ACHN (cell line): ENCODE results near the gene SLC39A9.

Source experiments
- DNase-seq: peaks from one replicate; pipeline ENCODE4 v3.0.0-alpha.2; 2015
- in situ Hi-C: cut with HindIII; loops from 2 replicates; pipeline ENCODE4 v1.10.0; 2017; ENCODE audit warnings: low sequenced_read_pairs, low pct_ligation_motif_present, low pct_unique_long_range_greater_than_20kb

The SLC39A9 gene, protein sequence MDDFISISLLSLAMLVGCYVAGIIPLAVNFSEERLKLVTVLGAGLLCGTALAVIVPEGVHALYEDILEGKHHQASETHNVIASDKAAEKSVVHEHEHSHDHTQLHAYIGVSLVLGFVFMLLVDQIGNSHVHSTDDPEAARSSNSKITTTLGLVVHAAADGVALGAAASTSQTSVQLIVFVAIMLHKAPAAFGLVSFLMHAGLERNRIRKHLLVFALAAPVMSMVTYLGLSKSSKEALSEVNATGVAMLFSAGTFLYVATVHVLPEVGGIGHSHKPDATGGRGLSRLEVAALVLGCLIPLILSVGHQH

DNA sequence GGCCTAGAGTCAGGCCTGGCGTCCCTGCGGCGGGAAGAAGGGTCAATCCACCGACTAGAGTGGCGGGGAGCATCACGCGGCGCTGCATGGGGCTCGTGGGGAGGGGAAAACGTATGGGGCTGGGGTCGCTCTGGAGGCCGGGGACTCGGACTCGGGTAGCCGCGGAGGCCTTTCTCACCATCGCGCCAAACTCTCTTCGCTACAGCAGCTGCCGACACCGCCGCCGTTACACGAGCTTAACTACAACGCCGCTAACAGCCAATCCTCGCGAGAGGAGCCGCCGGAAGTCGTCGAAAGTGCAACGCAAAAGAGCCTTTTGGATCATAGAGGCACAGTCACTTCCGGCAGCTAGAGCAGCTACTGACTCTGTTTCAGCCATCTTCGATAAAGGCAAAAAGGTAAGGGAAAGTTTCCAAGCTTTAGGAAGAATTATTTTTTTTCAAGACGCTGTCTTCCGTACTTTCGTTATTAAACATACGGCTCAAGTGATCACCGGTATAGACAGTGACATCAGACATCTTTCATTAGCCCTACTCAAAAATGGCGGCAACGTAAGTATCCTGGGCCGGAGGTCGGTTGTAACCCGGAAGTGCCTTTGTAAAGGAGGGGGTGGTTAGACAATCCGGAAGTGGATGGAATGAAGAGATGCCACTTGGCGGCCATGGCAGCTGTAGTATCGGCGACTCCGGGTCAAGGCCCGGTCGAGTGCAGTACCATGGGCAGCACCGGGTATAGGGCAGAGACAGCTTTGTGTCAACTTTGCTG, at the start of gene SLC39A9, which contains the start of gene ERH:
SLC39A9 (plus strand) TSS at position 640 of the 765 bp plus-strand sequence. CDS start 678 bp downstream, outside the sequence.
ERH (minus strand) TSS at position 247 of the 765 bp plus-strand sequence; CDS start at position 181, 66 bp downstream.
- peak; percentile 96 for DNase-seq
- in situ Hi-C loops, result no loop called here

DNA sequence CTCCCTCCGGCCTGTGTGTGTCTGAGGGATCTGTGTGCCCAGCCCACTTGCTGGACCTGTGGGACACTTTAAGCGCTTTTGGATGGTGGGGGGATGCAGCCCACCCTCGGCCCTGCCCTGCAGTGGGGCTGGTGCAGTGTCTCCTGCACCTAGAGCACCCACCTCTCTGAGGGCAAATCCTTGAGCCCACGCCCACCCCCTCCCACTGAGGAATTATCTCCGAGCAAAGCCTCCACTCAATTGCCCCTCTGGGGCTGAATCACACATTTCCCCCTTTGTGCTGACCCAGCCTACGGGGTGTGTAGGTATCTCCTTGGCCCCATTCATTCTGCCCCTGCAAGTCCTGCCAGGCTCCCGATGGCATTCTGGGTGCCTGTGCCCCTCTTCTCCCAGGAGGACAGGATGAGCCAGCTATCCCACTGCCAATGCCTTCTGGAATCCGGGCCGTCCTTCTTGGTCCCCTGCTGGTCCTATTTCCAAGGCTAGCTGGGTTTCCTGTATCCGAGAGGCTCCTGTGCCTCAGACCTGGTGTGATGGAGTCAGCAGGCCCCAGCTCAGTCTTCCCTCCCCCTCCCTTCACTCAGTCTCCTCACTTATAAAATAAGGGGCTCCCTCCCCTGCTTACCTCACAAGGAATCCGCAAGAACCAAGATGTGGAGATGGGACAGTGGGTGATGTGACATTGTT, 49.3 kb upstream of the SLC39A9 start:
- in situ Hi-C loops, result no loop called here
- DNase-seq, result no peak

DNA sequence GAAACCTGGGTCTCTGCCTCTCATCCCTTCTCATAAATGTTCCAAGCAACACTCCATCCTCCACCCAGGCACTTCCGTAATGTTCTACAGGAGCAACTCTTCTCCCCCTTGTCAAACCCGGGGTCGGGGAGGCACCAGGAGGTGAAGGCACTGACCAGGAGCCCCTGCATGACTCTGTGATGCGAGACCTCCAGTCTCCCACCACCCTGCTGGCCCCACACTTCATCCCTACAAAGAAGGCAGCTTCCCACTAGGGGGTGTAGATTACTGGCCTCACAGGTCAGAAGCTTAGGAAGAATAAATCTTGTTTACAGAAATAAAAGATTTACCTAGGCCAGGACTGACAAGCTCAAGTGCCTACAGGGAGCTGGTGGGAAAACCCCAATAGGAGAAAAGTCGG, 47.6 kb upstream of the SLC39A9 start:
- DNase-seq, result no peak
- in situ Hi-C loops, result no loop called here

DNA sequence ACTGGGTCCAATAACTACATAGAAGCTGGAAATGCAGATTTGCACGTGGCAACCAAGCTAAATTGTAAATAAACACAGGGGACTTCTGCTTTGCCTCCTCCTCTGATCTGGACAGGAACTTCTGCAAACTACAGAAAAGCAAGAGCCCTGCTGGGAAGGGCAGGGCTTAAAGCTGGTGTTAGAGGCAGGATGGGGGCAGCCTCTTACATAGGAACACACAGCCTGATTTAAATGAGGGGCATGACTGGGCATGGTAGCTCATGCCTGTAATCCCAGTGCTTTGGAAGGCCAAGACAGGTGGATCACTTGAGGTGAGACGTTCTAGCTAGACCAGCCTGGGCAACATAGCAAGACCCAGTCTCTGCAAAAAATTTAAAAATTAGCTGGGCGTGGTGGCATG, 47.1 kb upstream of the SLC39A9 start:
- no peak for DNase-seq
- in situ Hi-C loops, result no loop called here

- no peak for DNase-seq
- in situ Hi-C loops, result no loop called here
Measured at GRCh38 chr14:69351911-69352310, 46.6 kb upstream of the SLC39A9 start.

DNA sequence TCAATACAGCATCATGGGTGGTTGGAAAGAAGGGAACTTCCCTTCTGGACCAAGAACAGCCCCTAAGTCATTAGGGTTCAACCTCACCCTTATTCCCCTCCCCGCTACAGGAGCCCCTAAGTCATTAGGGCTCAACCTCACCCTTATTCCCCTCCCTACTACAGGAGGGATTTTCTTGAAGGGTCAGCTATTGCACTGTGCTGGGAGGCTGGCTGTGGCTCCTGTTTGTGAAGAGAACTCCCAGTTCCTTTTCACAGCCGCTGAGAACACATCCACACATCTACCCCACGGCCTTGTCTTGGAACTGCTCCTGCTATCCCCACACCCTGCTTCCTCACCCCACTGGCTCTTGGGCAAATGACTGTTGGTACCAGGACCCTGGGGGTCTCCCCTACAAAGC, 45.3 kb upstream of the SLC39A9 start:
- no peak for DNase-seq
- in situ Hi-C loops, result no loop called here

DNA sequence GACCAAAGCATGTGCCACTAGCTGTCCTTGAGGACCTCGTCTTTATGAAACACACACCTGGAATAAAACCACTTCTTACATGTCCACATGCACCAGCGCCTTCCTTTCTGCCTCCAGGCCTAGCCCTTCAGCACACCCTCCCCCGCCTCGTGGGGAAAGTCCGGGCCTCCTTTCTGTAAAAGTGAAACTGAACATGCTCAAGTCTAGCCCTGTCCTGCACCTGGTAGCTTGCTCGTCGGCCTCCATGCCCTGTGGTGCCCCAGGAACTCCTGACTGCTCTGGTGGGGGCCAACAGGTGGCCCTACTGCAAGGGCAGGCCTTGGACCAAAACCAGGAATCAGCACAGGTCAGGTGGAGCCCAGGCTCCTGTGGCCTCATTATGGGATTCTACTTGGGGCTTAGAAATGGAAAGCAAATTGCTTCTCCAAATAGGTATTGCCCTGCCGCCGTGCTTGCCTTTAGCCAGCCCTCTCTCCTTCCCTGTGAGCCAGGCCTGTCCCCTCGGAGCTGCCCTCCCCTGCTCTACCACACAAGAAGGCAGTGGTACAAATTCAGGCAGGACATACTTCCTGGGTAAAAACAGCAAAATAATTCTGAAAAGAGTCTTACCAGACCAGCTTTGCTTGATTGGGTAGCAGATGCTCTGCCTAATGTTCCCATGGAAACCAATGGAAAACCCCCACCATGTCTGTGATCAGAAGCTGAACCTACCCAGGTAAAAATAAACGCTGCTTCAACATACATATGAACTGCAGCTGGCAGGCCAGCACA, 43.9 kb upstream of the SLC39A9 start:
- in situ Hi-C loops, result no loop called here
- DNase-seq, result no peak

- in situ Hi-C loops, result no loop called here
- no peak for DNase-seq
Measured at GRCh38 chr14:69355154-69355597, 43.3 kb upstream of the SLC39A9 start.

DNA sequence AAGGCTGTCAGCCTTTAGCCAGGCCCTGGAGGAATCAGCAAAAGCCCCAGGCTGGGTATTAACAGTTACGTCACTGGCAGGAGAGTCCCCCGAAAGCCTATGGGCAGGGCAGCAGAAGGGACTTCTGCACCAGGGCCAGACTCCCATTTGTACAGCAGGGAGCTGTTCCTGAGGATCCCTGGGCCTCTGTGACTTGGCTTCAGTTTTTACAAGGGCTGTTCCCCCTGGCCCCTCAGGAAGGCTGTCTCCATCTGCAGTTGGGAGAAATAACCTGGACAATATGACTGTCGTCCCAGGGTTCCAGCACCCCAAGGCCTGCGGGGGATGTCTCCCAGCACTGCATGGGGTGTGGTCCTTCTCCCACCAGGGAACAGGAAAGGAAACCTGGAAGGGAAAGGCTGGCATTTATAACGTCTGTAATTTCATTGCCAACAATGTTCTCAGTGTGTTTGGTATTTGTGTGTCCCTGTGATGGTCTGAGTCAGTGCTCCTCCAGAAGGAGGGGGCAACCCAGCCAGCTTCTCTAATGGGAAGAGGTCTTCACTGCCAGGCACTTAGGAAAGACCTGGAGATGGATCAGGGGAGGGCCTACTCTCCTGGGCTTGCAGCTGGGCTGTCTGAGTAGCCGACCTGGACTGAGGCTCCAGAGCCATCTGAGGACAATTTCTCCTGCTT, 42.7 kb upstream of the SLC39A9 start:
- in situ Hi-C loops, result no loop called here
- DNase-seq, result peak; percentile 4

- no peak for DNase-seq
- in situ Hi-C loops, result no loop called here
Measured at GRCh38 chr14:69356903-69357543, 41.5 kb upstream of the SLC39A9 start.

- DNase-seq, result no peak
- in situ Hi-C loops, result no loop called here
Measured at GRCh38 chr14:69357544-69358200, 40.8 kb upstream of the SLC39A9 start.

DNA sequence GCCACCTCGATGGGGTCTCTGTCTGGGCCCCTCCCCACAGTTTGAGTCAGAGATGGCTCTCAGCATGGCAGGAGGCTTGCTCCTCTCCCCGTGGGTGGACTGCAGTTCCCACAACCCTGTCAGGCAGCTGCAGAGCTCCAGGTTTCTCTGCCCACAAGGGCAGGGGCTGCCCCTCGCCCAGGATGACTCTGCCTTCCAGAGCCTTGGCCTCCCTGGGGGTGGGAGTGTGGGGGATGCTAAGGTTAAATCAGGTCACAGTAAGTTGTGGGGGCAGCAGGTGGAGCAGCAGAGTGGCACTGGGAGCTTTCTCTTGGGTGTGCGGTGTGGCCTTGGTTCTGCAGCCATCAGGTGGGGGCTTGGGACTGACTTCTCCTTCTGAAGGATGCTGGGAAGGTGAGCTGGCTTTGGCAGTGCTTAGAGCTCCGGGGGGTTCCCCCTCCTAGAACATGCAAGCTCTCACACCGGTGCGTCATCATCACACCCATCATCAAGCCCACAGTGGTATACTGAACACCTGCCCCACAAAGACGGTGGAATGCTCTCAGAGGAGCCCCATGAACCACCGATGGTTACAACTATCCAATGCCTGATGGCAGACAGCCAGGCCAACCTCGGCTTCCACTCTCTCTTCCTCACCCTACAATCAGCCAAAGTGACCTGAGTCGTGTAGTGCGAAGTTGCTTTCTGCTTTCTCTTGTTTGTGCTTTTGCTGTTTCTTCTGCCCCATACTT, 40.1 kb upstream of the SLC39A9 start:
- in situ Hi-C loops, result no loop called here
- DNase-seq, result no peak

DNA sequence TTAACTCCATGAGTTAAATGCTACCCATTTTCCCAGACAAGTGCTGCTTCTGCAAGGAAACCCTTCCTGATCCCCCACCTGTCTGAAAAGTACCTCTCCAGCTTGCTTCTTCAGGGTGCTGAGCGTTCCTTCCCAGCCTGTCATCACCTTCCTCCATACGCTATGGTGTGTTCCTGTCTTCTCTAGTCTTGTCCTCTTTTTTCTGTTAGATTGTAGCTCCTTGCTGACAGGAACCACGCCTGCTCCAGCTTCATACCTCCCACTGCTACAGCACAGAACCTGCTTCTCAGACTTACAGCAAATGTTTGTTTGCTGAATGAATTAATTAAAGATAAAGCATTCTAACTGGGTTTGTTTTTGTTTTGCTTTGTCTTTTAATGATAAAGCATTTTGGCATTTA, 39.5 kb upstream of the SLC39A9 start:
- in situ Hi-C loops, result no loop called here
- DNase-seq, result no peak

DNA sequence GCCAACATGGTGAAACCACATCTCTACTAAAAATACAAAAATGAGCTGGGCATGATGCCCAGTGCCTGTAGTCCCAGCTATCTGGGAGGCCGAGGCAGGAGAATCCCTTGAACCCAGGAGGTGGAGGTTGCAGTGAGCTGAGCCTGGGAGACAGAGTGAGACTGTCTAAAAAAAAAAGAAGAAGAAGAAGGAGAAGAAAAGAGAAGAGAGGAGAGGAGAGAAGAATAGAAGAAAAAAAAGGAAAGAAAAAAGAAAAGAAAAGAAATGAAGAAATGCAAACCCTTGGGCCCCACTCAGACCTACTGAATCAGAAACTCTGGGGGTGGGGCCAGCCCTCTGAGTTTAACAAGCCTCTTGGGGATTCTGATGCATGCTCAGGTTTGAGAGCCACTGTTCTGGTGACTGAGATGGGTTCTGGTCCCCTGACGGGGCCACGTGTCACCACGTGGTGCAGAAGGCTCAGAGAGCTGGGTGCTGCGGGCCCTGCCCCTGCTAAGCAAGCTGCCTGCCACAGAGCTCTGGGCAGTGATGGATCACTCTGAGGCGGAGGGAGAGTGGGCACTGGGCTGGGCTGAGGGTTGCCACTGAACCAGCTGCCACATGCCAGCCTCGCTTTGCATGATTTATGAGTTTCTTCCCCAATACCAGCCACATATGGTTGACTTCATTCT, 37.9 kb upstream of the SLC39A9 start:
- in situ Hi-C loops, result no loop called here
- no peak for DNase-seq

DNA sequence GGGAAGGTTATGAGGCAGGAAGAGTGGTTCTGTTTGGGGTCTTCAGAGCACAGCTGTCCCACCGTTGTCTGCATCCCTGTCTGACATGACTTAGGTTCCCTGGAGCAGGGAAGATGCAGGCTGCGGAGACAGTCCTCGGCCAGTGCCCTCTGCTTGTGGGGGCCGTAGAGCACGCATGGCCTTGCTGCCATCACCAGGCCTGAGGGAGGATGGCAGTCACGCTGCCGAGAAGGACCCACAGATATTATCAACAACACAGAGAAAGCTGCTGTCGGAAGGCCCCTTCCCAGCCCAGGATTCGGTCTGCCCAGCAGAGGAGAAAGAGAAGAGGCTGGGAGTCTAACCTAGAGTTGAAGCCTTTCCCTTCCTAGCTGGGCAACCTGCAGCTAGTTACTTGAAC, 35.4 kb upstream of the SLC39A9 start:
- in situ Hi-C loops, result no loop called here
- DNase-seq, result no peak

DNA sequence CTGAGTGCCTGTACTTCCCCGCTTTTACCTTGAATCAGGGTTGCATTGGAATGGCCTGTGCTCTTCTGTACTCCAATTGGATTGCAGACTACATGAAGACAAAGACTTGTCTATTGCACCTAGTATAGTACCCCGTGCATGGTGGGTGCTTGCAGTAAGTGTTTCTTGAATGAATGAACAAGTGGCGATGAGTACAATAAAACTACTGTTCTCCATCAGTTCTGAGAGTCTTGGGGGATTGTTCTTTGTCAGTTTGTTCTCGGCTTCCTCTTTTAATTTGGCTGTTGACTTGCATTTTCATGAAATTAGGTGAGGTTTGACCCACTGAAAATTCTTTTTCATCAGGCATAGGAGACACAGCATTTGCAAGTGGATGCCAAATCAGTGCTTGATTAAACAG, 34.5 kb upstream of the SLC39A9 start:
- in situ Hi-C loops, result no loop called here
- DNase-seq, result no peak
